ENCODE results near the gene NSL1.

- TF ChIP-seq CTCF (IDR thresholded peaks at IDR 0.05): no peak
- TF ChIP-seq POLR2A (IDR thresholded peaks at IDR 0.05): no peak
Measured at GRCh38 chr1:212824201-212824600, 32.6 kb upstream of the NSL1 start.

Data from heart left ventricle (tissue), 13 donors.